Fibroblast of lung (primary cell): ENCODE results near the gene IBTK. TPM values are rescaled to one million over a fixed set of nuclear protein-coding genes. Genes with fewer than 3 reads are reported as not detected.
A peak's percentile ranks its signal among the peaks of the same experiment; 100 is the strongest.
"Not testable (repeated sequence)": the region's sequence is repeated elsewhere in the genome, so short reads cannot be mapped to it uniquely, and the experiment has no call there.

Experiments
- DNase-seq, 2 donors: peaks; one replicate each; pipeline versions ENCODE4 v3.0.0 to v3.0.0-alpha.2; 2010; ENCODE audit warnings: low read depth in 2 of 2
- H2AFZ ChIP-seq: 2 replicates; pipeline ENCODE4 v1.5.1; 2012; ENCODE audit warnings: low read length, control low read depth, inconsistent platforms
- H3K27ac ChIP-seq: 2 replicates; pipeline ENCODE4 v1.5.1; 2011; ENCODE audit warnings: low read length, control low read depth; ENCODE audit not compliant: insufficient read depth
- H3K27me3 ChIP-seq: 2 replicates; pipeline ENCODE4 v1.5.1; 2011; ENCODE audit warnings: mild to moderate bottlenecking, low read length; ENCODE audit not compliant: control insufficient read depth, insufficient read depth
- H3K36me3 ChIP-seq: 2 replicates; pipeline ENCODE4 v1.5.1; 2011; ENCODE audit warnings: low read length; ENCODE audit not compliant: control insufficient read depth, insufficient read depth
- H3K4me1 ChIP-seq: 2 replicates; pipeline ENCODE4 v1.5.1; 2011; ENCODE audit warnings: low read length; ENCODE audit not compliant: control insufficient read depth, insufficient read depth; ENCODE audit errors: extremely low read depth
- H3K4me2 ChIP-seq: 2 replicates; pipeline ENCODE4 v1.5.1; 2011; ENCODE audit warnings: low read length, control low read depth; ENCODE audit not compliant: insufficient read depth; ENCODE audit errors: extremely low read depth
- H3K4me3 ChIP-seq, 4 experiments: fragments of 200-600 bp in 1 of 4; sonication (generic) in 1 of 4; replicated peaks in 1 of 4; 2 replicates each; pipeline ENCODE4 v1.5.1; 2011 to 2016; ENCODE audit warnings: low read length in 4 of 4, low read depth in 3 of 4, mild to moderate bottlenecking in 3 of 4, control low read depth in 2 of 4, inconsistent platforms in 1 of 4, mixed read lengths in 1 of 4; ENCODE audit not compliant: insufficient read depth in 1 of 4; ENCODE audit errors: control extremely low read depth in 1 of 4
- H3K79me2 ChIP-seq: 2 replicates; pipeline ENCODE4 v1.5.1; 2012; ENCODE audit warnings: mild to moderate bottlenecking, low read length, inconsistent platforms; ENCODE audit not compliant: control insufficient read depth, insufficient read depth
- H3K9ac ChIP-seq: 2 replicates; pipeline ENCODE4 v1.5.1; 2011; ENCODE audit warnings: mild to moderate bottlenecking, low read length, control low read depth; ENCODE audit not compliant: insufficient read depth
- H3K9me3 ChIP-seq: 2 replicates; pipeline ENCODE4 v1.5.1; 2012; ENCODE audit warnings: low read depth, low read length; ENCODE audit not compliant: control insufficient read depth, insufficient read depth
- H4K20me1 ChIP-seq: 2 replicates; pipeline ENCODE4 v1.5.1; 2011; ENCODE audit warnings: low read length; ENCODE audit not compliant: control insufficient read depth, insufficient read depth; ENCODE audit errors: extremely low read depth
- CTCF ChIP-seq, 2 donors: IDR thresholded peaks in 1 of 2; conservative IDR thresholded peaks in 1 of 2; 1 replicate in 1 of 2; 2 replicates in 1 of 2; pipeline ENCODE4 v1.5.1; 2011 to 2012; ENCODE audit warnings: low read length in 2 of 2, control low read depth in 1 of 2, inconsistent platforms in 1 of 2, low read depth in 1 of 2, mild to moderate bottlenecking in 1 of 2
- EZH2 ChIP-seq: IDR thresholded peaks from 2 replicates; pipeline ENCODE4 v1.5.1; 2012; ENCODE audit warnings: low read length, control low read depth, mild to moderate bottlenecking; ENCODE audit errors: missing control alignments
- polyA plus RNA-seq, 2 donors: library from polyadenylated mRNA; depleted of rRNA in 1 of 2; stranded (reverse) in 1 of 2; unstranded in 1 of 2; fragments of >200 nt; gene quantifications; 2 replicates each; pipeline ENCODE4 v1.2.1, GENCODE V29; 2011 to 2012; ENCODE audit warnings: missing spikeins in 1 of 2
- total RNA-seq: library from RNA; depleted of rRNA; stranded (reverse); fragments of >200 nt; gene quantifications from 2 replicates; pipeline ENCODE4 v1.2.1, GENCODE V29; 2014

Gene IBTK
- total and polyA plus RNA-seq, 2 donors (not counting 1 experiment from before 2014, with no cell fraction given), result 36.0 to 66.9 TPM

- Histone ChIP-seq H3K9me3 (no peaks in the 10 kb centered on the region), H3K4me1 (no peaks in the 10 kb centered on the region), H3K4me3 (no peak overlapping the region), H3K36me3 (no peaks in the 10 kb centered on the region), H3K79me2 (no peaks in the 10 kb centered on the region), H3K9ac (no peak overlapping the region), H4K20me1 (no peaks in the 10 kb centered on the region), H3K27me3 (no peaks in the 10 kb centered on the region), H3K4me2 (no peak overlapping the region), H3K27ac (no peak overlapping the region), H2AFZ (no peak overlapping the region)
- no peak for DNase-seq
- TF ChIP-seq CTCF (conservative IDR thresholded peaks at IDR 0.05 in 1 of 2, IDR thresholded peaks at IDR 0.05 in 1 of 2; ENCODE audit: low read depth in 1 of 2, low read length in 2 of 2) (no peak), EZH2 (no peak)
Observed at GRCh38 chr6:82138075-82138791, 109.3 kb downstream of the IBTK start.

GRCh38 chr6:82131441-82131840 is 116.1 kb downstream of the IBTK start:
- Histone ChIP-seq H4K20me1 (no peaks in the 10 kb centered on the region), H3K9ac (no peak overlapping the region), H3K36me3 (no peaks in the 10 kb centered on the region), H3K79me2 (no peaks in the 10 kb centered on the region), H3K4me3 (no peak overlapping the region), H2AFZ (no peak overlapping the region), H3K27me3 (no peaks in the 10 kb centered on the region), H3K4me2 (no peak overlapping the region), H3K27ac (no peak overlapping the region), H3K4me1 (no peaks in the 10 kb centered on the region), H3K9me3 (no peaks in the 10 kb centered on the region)
- DNase-seq, result no peak
- TF ChIP-seq EZH2 (no peak), CTCF (conservative IDR thresholded peaks at IDR 0.05 in 1 of 2, IDR thresholded peaks at IDR 0.05 in 1 of 2; ENCODE audit: low read depth in 1 of 2, low read length in 2 of 2) (no peak)

- no peaks in the 10 kb centered on the region for H3K79me2 ChIP-seq
- H3K27me3 ChIP-seq, result no peaks in the 10 kb centered on the region
- no peak for TF ChIP-seq EZH2
- no peak for TF ChIP-seq CTCF (conservative IDR thresholded peaks at IDR 0.05 in 1 of 2, IDR thresholded peaks at IDR 0.05 in 1 of 2; ENCODE audit: low read depth in 1 of 2, low read length in 2 of 2)
- H3K27ac ChIP-seq, result no peak overlapping the region
- no peak overlapping the region for H3K4me3 ChIP-seq
- H3K4me1 ChIP-seq, result no peaks in the 10 kb centered on the region
- no peak overlapping the region for H3K9ac ChIP-seq
- no peaks in the 10 kb centered on the region for H3K9me3 ChIP-seq
- no peak overlapping the region for H2AFZ ChIP-seq
- H3K4me2 ChIP-seq, result no peak overlapping the region
- DNase-seq, result peak in 1 of 2 donors; percentile 23
- H3K36me3 ChIP-seq, result no peaks in the 10 kb centered on the region
- H4K20me1 ChIP-seq, result no peaks in the 10 kb centered on the region
Observed at GRCh38 chr6:82129797-82130196, 117.7 kb downstream of the IBTK start.

GRCh38 chr6:82128973-82129372 is 118.6 kb downstream of the IBTK start:
- H3K27me3 ChIP-seq, H3K4me3 ChIP-seq, H3K9me3 ChIP-seq, DNase-seq, H3K4me2 ChIP-seq, H3K4me1 ChIP-seq, H3K36me3 ChIP-seq, H2AFZ ChIP-seq, H3K79me2 ChIP-seq, H3K9ac ChIP-seq, H4K20me1 ChIP-seq, H3K27ac ChIP-seq: not testable (repeated sequence)
